ENCODE measurements around the gene CD247. TPM values are rescaled to one million over a fixed set of nuclear protein-coding genes. Genes with fewer than 3 reads are reported as not detected.

Gene CD247
- total RNA-seq, 1 donor from 2014 or later = 1.3 TPM

GRCh38 chr1:167420510-167420909 lies 97.8 kb downstream of the CD247 start:
- peaks cover 20% of the 10 kb centered on the region for H3F3A ChIP-seq (ENCODE audit: low read depth)
- peaks cover 4% of the 10 kb centered on the region for H3K36me3 ChIP-seq
- TF ChIP-seq EZH2 (IDR thresholded peaks at IDR 0.05) = no peak
- TF ChIP-seq EZH2phosphoT487 (IDR thresholded peaks at IDR 0.05) = no peak
- TF ChIP-seq CTCF (IDR thresholded peaks at IDR 0.05) = no peak
- no peak overlapping the region for H2AFZ ChIP-seq (replicated peaks)
- Mint-ChIP-seq H3K4me3 (no peak overlapping the region), H3K27ac (no peak overlapping the region), H3K27me3 (ENCODE audit: insufficient read depth, low read depth) (peaks cover 2% of the 10 kb centered on the region), H3K36me3 (peaks cover 18% of the 10 kb centered on the region), H3K4me1 (peaks cover 46% of the 10 kb centered on the region), H3K9me3 (no peaks in the 10 kb centered on the region)
- H3K4me1 ChIP-seq = peaks cover 47% of the 10 kb centered on the region
- no peaks in the 10 kb centered on the region for H3K79me2 ChIP-seq (ENCODE audit: low read depth)
- no peaks in the 10 kb centered on the region for H3K9me3 ChIP-seq (ENCODE audit: low read depth)
- H3K27me3 ChIP-seq = no peaks in the 10 kb centered on the region
- peaks cover 7% of the 10 kb centered on the region for H4K20me1 ChIP-seq (ENCODE audit: low read depth)
- no peak overlapping the region for H3K27ac ChIP-seq
- no peak for DNase-seq (ENCODE audit: low spot score)
- no peak overlapping the region for H3K4me3 ChIP-seq
- no peak overlapping the region for H3K4me2 ChIP-seq
- no peak overlapping the region for H3K9ac ChIP-seq

DNA sequence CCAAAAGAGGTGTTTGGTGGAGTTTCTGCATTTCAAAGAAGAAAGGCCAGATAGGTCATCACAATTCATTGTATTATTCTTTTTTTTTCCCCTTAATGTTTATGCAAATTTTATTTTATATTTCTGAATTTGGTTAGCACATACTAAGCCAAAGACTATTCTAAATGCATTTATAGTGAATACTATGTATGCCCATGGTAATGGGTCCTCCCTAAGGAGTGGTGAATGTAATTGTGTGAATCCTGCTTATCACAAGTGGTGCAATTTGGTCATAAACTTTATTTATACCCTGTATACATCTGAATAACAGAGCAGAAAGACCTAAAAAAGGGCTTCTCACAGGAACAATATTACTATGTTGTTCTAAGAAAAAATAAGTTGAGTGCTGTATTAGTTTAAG lies 99.1 kb downstream of the CD247 start:
- peaks cover 4% of the 10 kb centered on the region for H3K36me3 ChIP-seq
- H3K4me2 ChIP-seq = no peak overlapping the region
- H3K4me3 Mint-ChIP-seq = no peak overlapping the region
- H3K27ac Mint-ChIP-seq = no peak overlapping the region
- no peak overlapping the region for H2AFZ ChIP-seq (replicated peaks)
- no peak for DNase-seq (ENCODE audit: low spot score)
- peaks cover 31% of the 10 kb centered on the region for H3F3A ChIP-seq (ENCODE audit: low read depth)
- no peak for TF ChIP-seq CTCF (IDR thresholded peaks at IDR 0.05)
- TF ChIP-seq EZH2 (IDR thresholded peaks at IDR 0.05) = no peak
- no peak for TF ChIP-seq EZH2phosphoT487 (IDR thresholded peaks at IDR 0.05)
- H3K27me3 Mint-ChIP-seq (ENCODE audit: insufficient read depth, low read depth) = peaks cover 2% of the 10 kb centered on the region
- H4K20me1 ChIP-seq (ENCODE audit: low read depth) = peaks cover 6% of the 10 kb centered on the region
- H3K9ac ChIP-seq = no peak overlapping the region
- peaks cover 35% of the 10 kb centered on the region for H3K4me1 ChIP-seq
- no peaks in the 10 kb centered on the region for H3K27me3 ChIP-seq
- H3K4me1 Mint-ChIP-seq = peaks cover 41% of the 10 kb centered on the region
- H3K4me3 ChIP-seq = no peak overlapping the region
- no peak overlapping the region for H3K27ac ChIP-seq
- peaks cover 18% of the 10 kb centered on the region for H3K36me3 Mint-ChIP-seq
- H3K9me3 Mint-ChIP-seq = no peaks in the 10 kb centered on the region
- no peaks in the 10 kb centered on the region for H3K9me3 ChIP-seq (ENCODE audit: low read depth)
- no peaks in the 10 kb centered on the region for H3K79me2 ChIP-seq (ENCODE audit: low read depth)

- Mint-ChIP-seq H3K9me3 (no peaks in the 10 kb centered on the region), H3K4me1 (peaks cover 33% of the 10 kb centered on the region), H3K27me3 (ENCODE audit: insufficient read depth, low read depth) (peaks cover 2% of the 10 kb centered on the region), H3K27ac (no peak overlapping the region), H3K36me3 (peaks cover 20% of the 10 kb centered on the region), H3K4me3 (no peak overlapping the region)
- no peaks in the 10 kb centered on the region for H4K20me1 ChIP-seq (ENCODE audit: low read depth)
- no peaks in the 10 kb centered on the region for H3K27me3 ChIP-seq
- no peak for DNase-seq (ENCODE audit: low spot score)
- no peaks in the 10 kb centered on the region for H3K9me3 ChIP-seq (ENCODE audit: low read depth)
- no peak overlapping the region for H3K4me3 ChIP-seq
- H3K27ac ChIP-seq = no peak overlapping the region
- H3K79me2 ChIP-seq (ENCODE audit: low read depth) = no peaks in the 10 kb centered on the region
- H3K9ac ChIP-seq = no peak overlapping the region
- no peak overlapping the region for H2AFZ ChIP-seq (replicated peaks)
- peaks cover 35% of the 10 kb centered on the region for H3F3A ChIP-seq (ENCODE audit: low read depth)
- TF ChIP-seq CTCF (IDR thresholded peaks at IDR 0.05) (no peak), EZH2phosphoT487 (IDR thresholded peaks at IDR 0.05) (no peak), EZH2 (IDR thresholded peaks at IDR 0.05) (no peak)
- no peak overlapping the region for H3K4me2 ChIP-seq
- H3K4me1 ChIP-seq = peaks cover 30% of the 10 kb centered on the region
- peaks cover 4% of the 10 kb centered on the region for H3K36me3 ChIP-seq
Measured at GRCh38 chr1:167418391-167418790, 99.9 kb downstream of the CD247 start.
